ENCODE data around the gene C9orf78.

C9orf78 gene, protein sequence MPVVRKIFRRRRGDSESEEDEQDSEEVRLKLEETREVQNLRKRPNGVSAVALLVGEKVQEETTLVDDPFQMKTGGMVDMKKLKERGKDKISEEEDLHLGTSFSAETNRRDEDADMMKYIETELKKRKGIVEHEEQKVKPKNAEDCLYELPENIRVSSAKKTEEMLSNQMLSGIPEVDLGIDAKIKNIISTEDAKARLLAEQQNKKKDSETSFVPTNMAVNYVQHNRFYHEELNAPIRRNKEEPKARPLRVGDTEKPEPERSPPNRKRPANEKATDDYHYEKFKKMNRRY

DNA sequence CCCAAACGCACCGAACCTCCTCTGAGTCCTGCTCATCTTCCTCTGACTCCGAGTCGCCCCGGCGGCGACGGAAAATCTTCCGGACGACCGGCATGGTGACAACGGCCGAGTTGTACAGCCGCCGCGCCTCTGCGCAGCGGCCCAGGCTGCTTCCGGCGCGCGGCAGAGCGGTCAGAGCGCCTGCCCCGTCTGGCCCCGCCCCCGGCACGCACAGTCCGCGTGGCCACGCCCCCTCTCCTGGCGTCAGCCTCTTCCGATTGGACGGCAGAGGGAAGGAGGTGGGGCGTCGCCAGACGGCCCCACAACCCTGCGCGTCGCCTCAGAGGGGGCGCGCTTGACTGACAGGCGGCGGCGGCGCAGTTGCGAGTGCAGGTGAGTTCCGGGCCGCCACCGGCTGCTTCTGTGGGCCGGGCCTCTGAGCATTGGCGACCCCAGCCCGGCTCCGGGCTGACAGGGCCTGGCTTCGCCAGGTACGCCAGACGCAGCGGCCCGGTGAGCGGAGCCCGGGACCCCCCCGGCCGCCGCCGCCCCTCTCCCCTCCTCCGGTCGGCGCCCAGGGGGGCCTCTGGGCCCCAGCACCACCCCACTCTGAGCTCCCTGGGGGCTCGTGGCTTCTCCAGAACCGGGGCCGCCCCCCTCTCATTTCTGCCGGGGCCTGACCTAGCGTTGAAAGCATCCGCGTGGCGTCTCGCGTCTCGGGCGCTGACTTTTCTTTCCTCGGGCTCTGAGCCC, at the start of gene C9orf78, which contains the start of gene USP20:
Gene C9orf78, minus strand, starts transcription at position 148 of the 732 bp plus-strand sequence. Its CDS starts 54 bp downstream, at position 94.
Gene USP20, plus strand, starts transcription at position 331 of the 732 bp plus-strand sequence. CDS start 17,098 bp downstream, outside the sequence.
- peak; percentile 91 for DNase-seq (ENCODE audit: low read depth)

DNA sequence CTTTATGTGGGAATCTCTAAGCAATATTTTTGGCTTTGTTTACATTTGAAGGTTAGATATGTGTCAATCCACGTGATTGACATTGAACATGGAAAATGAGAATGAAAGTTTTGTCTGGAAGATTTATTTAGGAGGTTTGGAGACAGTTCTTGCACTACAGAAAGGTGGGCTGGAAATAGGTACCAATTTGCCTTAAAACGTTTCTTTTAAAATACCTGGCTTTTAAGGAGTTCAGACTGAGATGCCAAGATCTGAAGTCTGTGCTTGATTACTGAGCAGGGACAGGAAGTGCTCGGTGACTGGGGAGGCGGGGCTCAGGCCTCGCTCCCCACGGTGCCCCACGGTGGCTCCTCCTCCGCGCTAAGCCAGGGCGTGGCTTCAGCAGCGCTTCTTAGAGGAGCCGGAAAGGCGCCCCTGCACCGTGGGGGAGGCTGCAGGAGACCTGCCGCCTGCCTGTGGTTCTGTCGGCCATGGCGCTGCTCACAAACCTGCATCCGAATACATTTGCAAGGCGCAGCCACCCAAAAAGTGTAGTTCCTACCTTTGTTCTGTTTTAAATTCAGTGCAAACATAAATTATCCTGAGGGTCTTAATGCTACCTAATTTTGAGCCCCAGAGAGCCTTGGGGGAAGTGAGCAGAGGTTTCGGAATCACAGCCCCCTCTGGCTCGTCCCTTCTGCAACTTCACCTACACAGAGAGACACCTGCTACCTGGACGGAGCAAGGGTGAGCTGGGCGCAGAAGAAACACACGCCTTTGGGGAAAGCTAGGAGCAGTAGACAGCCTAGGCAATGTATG, 49.3 kb upstream of the C9orf78 start:
- DNase-seq (ENCODE audit: low read depth) = peak; percentile 43

DNA sequence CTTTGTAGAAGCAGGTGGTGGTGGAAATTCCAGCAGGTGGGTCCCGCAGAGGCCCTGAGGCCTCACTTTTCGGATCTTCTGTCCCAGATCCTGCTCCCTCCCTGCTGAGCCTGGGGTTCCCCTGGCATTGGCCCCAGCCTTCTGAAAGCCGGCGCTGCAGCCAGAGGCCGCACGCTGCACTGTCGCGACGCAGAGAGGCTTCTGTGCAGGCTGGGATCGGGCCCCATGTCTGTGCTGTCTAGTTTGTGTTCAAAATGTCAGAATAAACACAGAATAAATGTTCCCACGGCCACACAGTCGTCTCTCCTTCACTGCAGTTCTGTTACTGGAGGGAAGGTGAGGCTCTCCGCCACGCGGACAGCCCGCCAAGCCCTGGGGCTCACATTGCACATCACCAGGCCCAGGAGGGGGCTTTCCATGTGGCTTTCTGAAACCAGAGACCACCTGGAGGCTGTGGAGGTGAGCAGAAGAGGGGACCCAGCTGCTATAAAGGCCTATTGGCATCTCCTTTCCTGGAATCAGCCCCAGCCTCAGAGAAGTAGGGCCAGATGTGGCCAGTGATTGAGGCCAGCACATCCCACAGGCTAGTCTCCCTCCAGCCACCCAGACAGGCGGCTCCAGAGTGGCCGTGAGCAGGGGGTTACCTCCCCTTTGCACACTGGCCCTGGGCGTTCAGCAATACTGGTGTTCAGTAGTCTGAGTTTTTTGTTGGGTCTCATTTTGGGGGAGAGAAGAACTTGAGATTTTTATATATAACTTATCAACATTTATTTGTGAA, 46.7 kb upstream of the C9orf78 start:
- no peak for DNase-seq (ENCODE audit: low read depth)

DNA sequence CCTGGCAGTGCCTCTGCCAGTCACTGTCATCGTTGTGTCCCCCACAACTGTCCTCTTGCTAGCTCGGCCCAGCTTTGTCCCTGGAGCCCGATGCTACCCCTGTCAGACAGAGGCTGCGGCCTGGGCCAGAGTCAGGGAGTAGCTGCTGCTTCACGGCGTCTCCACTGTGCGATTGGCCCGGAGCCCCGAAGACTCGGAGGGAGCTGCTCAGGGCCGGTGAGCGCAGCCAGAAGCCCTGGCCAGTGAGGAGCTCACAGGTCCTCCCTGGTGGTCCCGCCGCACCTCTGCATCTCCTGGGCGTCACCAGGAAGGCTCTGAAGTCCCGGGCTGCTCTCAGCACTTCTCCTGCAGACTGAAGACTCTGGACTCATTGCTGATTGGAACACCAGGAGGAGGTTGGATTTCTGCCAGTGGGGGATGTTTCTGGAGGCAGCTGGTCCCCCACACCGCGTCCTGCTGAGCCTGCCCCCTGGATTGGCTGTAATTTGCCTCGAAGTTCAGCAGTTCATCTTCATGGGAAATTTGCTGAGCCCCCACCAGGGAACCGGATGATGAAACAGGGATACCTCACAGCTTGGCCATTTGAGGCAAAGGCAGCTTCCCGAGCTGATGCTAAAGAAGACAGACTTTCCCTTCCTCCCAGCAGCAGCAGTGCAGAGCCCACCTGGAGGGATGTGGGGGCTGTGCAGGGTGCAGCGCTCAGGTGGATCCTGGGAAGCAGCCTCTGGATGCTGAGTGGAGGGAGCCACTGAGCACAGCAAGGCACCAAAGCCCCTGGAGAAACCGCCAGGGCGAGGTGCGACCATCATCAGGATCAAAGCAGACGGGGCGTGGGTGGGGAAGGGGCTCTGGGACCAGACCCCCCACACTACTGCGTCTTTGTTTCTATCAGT, 45.8 kb upstream of the C9orf78 start:
- DNase-seq (ENCODE audit: low read depth) = no peak

DNA sequence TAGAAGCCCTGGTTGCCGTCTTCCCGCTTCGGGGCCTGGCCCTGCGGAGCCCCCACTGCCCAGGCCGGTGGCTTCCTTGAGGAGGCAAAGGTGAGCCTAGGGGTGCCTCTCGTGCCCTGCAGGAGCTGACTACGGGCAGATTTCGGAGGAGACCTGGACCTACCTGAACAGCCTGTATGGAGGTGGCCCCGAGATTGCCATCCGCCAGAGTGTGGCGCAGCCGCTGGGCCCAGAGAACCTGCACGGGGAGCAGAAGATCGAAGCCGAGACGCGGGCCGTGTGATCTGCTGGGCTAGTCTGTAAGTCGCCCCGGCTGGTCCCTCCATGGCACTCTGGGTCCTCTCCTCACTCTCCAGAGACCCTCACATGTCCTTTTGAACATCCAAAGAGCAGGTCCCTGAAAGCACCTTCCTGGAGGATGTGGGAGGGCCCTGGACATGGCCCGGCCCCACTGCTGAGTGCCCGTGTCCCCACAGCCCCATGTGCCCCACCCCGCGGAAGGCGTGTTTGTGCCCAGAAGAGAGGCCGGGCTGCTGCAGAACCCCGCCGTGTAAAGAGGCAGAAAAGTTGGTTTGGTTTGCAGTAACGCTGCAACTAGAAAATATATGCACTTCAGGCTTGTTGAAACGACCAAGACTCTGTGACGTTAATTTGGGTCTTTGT, 45.0 kb upstream of the C9orf78 start:
- no peak for DNase-seq (ENCODE audit: low read depth)

DNA sequence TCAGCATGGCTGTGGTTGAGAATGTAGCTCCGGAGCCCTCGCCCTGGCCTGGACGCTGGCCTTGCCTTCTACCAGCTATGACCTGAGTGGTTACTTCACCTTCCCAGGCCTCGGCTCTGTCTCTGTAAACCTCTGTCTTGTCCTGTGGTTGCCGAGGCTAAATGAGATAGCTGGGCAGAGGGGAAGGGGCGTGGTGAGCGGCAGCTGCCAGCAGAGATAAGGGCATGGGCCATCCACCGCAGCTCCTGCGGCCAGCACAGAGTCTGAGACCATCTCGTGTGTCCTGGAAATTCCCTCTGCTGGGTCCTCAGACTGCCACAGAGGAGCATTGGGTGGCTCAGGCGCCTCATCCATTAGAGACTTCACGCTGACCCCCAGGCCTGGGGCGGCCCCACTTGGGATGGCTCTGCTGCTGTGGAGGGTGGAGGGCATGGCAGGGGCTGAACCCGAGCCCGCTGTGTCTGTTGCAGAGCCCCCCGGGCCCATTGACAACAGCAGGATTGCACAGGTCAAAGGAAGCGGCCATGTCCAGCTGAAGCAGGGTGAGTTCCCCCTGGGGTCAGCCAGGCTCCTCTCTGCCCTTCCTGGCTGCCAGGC, 44.1 kb upstream of the C9orf78 start:
- DNase-seq (ENCODE audit: low read depth) = no peak

DNA sequence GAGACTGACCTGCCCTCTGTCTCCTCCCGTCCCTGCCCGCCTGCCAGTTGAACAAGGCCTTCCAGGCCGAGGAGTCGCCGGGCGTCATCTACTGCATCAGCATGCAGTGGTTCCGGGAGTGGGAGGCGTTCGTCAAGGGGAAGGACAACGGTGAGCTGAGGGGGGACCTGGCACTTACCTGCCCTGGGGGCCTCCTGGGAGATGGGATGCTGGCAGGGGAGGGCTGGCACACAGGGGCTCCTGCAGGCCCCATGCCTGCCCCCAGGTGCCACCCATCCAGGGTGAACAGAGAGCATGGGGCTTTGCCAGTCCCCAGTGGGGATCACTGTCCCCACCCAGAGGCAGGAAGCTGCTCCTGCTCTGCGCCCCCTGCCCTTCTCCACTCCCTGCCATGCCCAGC, 43.2 kb upstream of the C9orf78 start:
- DNase-seq (ENCODE audit: low read depth) = no peak

DNA sequence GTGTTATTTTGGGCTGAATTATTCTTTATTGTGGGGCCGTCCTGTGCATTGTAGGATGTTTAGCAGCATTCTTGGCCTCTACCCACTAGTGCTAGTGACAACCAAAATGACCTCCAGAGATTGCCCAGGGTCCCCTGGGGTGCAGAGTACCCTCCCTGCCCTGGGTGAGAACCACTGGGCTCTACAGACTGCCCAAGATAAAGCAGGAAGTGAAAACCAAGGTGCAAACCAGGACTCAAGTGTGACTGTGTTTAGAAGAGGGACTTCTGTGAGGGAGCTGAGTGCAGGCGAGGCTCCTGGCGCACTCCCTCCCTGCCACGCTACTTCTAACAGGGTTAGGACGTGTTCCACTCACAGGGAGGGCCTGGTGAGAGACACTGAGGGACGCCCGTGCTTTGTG, 41.7 kb upstream of the C9orf78 start:
- no peak for DNase-seq (ENCODE audit: low read depth)

DNA sequence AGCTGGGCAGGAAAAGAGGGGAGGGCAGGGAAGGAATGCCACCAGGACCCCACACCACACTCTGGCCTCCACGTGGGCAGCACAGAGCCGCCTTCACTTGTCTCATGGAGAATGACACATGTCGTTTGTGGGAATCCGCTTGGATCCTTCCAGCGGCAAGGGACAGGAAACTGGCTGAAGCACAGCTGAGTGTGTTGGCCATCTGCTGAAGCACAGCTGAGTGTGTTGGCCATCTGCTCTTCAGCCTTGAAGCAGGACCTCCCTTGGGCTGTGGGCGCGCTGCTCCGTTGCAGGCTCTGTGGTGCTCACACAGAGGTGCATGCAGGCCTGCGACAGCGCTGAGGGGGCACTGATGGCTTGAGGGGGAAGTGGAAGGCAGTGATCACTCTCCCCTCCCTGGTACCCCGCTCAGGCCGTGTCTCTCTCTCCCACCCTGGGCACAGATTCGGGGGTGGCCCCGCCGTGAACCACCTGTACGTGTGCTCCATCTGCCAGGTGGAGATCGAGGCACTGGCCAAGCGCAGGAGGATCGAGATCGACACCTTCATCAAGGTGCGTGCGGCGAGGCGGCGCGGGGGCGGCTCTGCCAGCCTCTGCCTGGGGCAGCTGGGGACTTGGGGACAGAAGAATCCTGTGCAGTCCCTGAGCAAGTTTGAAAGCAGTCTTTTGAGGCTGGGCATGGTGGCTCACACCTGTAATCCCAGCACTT, 40.8 kb upstream of the C9orf78 start:
- DNase-seq (ENCODE audit: low read depth) = no peak

DNA sequence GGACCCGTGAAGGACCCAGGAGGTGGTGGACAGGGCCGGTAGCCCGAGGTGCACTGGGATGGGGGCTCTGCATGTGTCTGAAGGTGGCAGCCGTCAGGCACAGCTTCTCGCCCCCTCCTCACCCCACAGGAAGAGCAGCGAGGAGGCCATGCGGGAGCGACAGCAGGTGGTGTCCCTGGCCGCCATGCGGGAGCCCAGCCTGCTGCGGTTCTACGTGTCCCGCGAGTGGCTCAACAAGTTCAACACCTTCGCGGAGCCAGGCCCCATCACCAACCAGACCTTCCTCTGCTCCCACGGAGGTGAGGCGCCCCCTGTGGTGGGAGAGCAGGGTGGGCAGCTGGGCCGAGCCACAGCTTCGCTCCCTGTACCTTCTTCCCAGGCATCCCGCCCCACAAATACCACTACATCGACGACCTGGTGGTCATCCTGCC, 40.1 kb upstream of the C9orf78 start:
- no peak for DNase-seq (ENCODE audit: low read depth)

DNA sequence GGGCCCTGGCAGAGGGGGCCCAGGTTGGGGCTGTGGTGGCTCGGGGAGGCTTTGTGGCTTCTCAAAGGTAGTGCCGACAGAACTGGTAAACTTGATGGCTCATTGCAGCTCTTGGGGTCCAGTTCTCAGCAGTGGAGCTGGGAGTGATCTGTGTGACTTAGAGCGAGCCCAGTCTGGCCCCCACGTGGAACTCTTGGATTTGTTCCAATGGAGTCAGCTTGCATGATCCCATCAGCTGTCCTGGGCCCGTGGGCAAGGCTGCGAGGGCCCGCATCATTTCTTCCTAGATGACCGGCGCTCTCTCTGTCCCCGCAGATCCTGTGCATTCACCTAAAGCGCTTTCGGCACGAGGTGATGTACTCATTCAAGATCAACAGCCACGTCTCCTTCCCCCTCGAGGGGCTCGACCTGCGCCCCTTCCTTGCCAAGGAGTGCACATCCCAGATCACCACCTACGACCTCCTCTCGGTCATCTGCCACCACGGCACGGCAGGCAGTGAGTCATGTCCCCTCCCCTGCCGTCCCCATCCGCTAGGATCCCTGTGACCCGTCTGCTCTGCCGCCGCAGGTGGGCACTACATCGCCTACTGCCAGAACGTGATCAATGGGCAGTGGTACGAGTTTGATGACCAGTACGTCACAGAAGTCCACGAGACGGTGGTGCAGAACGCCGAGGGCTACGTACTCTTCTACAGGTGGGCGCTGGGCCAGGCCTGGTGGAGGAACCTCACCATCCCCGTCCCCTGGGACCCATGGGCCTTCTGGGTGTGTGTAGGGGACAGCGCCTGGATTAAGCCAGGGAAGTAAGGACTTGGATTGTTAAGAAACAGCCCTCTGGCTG, 39.4 kb upstream of the C9orf78 start:
- DNase-seq (ENCODE audit: low read depth) = no peak

DNA sequence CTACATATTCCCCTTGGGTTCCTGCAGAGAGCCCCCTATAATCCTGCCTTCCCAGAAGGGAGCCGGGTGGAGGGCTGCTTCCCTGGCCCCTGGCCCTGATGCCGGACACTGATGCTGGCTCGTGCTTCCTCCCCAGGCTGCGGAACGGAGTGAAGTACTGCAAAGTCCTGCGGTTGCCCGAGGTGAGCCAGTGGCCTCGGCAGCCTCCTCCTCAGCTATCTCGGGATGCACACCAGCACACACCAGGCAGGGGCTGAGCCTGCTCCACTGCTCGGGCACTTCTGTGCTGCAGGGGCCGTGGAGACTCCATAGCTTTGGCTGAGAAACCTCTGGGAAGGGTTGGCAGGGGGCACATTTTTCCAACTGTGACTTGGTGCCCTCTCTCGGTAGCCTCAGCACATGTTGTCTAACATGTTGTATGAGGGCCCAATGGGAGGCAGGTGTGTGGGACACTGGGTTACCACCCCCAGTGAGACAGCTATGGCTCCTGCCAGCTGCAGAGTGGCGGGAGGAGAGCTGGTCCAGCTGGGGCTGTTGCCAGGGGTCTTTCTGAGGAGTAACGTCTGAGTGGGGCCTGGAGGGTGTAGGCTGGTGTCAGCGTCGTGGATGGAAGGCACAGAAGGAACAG, 38.6 kb upstream of the C9orf78 start:
- no peak for DNase-seq (ENCODE audit: low read depth)

DNA sequence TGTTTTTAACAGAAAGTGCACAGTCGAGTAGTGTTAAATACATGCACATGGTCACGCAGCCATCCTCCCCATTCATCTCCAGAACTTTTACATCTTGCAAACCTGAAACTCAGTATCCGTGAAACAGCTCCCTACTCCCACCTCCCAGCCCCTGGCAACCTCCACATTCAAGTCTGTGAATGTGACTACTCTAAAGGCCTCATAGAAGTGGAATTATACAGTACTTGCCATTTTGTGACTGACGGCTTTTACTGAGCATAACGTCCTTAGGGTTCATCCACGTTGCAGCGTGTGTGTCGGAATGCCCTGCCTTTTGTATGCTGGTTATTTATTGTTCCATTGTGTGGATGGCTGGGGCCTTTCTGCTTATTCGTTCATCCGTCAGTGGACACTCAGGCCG, 36.0 kb upstream of the C9orf78 start:
- DNase-seq (ENCODE audit: low read depth) = no peak

DNA sequence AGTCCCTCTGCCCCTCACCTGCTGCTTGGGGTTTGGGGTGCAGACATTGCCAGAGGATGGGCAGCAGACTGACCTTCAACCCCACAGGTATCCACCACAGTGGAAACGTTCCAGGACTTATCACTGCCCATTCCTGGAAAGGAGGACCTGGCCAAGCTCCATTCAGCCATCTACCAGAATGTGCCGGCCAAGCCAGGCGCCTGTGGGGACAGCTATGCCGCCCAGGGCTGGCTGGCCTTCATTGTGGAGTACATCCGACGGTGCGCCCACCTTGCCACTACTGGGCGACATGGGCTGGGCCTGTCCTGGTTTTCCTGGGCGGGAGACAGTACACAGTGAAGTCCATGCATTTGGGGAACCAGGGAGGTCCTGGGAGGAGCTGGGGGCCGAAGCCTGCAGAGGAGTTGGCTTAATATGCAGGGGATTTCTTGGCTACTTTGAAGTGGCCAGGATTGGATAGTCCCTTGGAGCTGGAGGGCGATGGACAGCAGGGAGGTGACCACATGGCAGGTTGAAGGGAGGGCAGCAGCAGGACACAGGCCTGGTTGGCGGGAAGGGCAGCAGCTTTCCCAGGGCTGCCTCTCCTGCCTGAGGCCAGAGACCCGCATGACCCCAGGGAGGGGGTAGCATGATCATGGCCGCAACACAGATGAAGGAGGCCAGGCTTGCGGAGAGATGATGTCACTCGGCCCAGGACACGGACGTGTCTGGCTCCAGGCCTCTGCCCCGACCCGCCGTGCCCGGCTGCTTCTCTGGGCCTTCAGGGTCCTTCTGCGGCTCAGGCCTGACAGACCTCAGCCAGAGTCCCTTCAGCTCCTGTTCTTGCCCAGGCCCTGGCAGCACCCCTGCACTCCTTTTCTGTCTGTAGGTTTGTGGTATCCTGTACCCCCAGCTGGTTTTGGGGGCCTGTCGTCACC, 34.8 kb upstream of the C9orf78 start:
- DNase-seq (ENCODE audit: low read depth) = no peak

DNA sequence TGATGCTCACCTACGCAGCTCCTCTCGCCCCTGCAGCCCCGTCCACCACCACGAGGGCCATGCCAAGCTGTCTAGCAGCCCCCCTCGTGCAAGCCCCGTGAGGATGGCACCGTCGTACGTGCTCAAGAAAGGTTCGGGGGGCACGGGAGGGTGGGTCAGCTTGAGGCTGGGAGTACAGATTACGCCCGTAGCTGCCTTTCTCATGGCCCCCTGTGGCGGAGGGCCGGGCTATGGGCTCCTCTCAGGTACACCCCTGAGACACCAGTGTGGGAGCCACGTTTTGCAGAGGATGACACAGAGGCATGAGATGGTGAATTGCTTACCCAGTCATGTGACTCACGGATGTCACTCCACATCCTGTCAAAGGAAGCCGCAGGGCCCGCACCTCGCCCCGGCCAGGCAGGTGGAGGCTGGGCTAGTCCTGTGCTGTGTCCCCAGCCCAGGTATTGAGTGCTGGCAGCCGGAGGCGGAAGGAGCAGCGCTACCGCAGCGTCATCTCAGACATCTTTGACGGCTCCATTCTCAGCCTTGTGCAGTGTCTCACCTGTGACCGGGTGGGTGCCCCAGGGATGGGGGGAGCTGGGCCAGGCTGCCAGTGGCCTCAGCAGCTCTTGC, 33.9 kb upstream of the C9orf78 start:
- DNase-seq (ENCODE audit: low read depth) = no peak

Data from stromal cell of bone marrow (primary cell).